Stimulated activated CD4-positive, alpha-beta T cell treated with anti-CD3 and anti-CD28 coated beads, Interleukin-2, amount 100 ng/mL, for 48 hours (primary cell): ENCODE data around the gene ME3.
"Not testable (repeated sequence)": the region's sequence is repeated elsewhere in the genome, so short reads cannot be mapped to it uniquely, and the experiment has no call there.

Experiments used
- DNase-seq, 2 donors: peaks; one replicate each; pipeline ENCODE4 v3.0.0-alpha.2; 2020

Gene ME3

GRCh38 chr11:86580535-86580934, 91.9 kb downstream of the ME3 start:
- no peak for DNase-seq

DNA sequence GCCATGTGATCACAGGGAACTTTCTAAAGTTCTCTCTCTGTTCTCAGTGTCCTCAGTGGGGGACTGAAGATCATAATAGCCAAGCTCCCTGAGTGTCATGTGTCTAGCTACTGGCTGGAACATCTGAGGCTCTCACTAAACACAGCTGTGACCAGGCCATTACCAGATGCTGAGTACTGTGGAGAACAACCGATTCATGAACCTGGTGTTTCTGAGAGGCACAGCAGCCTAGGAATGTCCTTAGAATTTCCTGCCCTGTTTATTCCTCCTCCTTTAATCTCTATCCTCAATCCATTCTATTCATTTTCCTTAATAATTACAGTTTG, 93.0 kb downstream of the ME3 start:
- no peak for DNase-seq

- no peak for DNase-seq
These were observed 93.5 kb downstream of the ME3 start for GRCh38 chr11:86578727-86579405.

GRCh38 chr11:86577644-86578636, 94.5 kb downstream of the ME3 start:
- DNase-seq, result no peak

DNA sequence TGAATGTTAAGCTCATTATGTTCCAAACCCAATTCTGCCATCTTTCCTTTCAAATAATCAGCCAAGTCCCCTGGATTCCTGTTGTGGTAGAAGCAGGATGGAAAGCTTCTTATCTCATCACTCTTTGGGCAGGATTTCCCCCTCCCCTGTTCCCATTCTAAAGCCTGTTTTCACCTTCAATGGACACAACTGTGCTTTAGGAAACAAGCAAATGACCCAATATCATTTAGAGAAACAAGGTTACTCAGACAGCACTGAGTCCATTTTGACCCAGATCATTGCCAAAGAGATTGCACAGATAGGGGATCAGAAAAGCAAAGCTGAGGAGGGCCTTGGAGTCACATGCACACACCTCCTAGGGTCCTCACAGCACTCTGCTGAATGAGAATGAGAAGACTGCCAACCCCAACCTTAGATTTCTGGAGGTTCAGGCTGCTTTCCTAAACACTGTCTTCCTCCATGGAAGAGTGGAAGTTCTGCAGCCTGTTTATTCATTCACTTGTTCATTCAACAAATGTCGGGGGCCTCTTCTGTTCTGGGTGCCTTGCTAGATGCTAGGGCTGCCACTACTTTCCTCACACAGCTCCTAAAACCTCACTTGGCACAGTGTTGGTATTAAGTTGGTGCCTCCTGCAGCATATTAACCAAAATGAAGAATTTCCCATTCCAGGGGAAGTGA, 95.3 kb downstream of the ME3 start:
- DNase-seq, result no peak

- DNase-seq, result no peak
These were observed 96.5 kb downstream of the ME3 start for GRCh38 chr11:86575927-86576326.

- DNase-seq, result no peak
These were observed 97.1 kb downstream of the ME3 start for GRCh38 chr11:86575208-86575855.

GRCh38 chr11:86574493-86575207, 97.8 kb downstream of the ME3 start:
- no peak for DNase-seq

DNA sequence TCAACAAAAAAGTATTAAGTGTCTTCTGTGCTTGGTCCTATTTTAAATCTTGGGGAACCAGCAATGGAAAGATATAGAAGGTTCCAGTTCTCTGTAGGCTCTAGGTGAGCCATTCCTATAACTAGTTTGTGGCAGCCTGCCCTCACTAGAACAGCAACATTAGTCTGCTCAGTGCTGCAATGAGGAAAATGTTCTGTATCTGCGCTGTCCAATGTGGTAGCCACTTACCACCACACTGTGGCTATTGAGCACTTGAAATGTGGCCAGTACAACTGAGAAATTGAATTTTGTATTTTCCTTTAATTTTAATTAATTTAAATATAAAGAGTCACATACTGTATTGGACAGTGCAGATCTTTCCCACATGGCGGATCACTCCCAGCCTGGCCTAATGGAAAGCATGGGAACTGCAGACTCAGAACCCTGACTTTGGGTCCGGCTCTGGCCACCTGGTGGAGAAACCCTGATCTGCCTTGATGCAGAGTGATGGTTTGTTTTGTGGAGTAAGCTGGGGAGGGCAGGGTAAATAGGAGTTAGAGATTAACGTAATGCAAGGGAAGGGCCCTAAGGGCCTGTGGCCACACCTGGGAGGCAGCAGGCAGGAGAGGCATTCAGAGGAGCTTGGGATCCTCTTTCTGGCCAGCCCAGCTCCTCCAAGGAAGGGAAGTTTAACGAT, 101.0 kb downstream of the ME3 start:
- no peak for DNase-seq

- DNase-seq, result no peak
These were observed 102.0 kb downstream of the ME3 start for GRCh38 chr11:86570451-86570850.

- DNase-seq, result no peak
These were observed 102.4 kb downstream of the ME3 start for GRCh38 chr11:86570020-86570419.

GRCh38 chr11:86569109-86569508, 103.3 kb downstream of the ME3 start:
- DNase-seq, result no peak

GRCh38 chr11:86565801-86566312, 106.6 kb downstream of the ME3 start:
- no peak for DNase-seq

- no peak for DNase-seq
These were observed 107.0 kb downstream of the ME3 start for GRCh38 chr11:86565388-86565787.

GRCh38 chr11:86562842-86563241, 109.6 kb downstream of the ME3 start:
- not testable (repeated sequence) for DNase-seq

DNA sequence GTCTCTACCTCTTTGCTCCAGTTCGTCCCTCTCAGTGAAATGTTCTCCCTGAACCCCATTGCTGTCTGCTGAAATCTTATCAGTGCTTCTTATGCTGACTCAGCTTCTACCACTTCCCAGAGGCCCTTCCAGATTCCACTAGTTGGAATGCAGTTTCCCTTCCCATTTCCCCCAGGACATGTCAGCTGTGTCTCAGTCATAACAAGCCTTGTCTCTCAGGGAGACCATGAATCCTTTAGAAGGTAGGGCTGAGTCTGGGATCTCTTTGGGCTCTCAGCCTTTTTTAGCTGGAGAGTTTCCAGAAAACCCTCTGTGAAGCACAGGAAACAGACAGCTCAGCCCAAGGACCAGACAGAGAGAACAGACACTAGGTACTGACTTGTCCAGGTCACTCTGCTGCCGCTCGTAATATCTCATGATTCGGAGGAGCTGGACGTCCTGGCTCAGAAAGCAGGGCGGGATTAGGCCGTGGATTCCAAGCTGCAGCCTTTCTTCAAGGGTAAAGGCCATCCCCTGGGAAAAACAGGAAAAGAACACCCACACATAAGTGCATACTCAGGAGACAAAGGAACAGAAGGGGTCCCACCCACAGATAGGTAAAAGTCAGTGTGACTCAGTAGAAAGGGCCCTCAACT, 113.0 kb downstream of the ME3 start:
- no peak for DNase-seq

DNA sequence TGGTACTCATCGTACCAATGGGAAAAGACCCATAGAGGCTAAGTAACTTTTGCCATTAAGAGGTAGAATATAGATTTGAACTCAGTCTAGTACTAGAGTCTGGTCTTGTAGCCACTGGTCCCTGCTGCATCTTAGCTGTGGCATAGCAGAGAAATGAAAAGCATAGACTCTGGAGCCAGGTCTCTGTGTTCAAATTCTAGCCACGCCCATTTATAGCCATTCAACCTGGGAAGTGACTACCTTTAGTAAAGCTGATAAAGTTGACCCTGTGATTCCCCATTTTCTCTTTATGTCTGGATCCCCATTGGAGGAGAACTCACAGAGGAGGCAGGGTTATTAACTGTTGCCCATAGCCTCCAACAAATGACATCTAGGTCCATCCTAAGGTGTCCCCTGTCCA, 113.6 kb downstream of the ME3 start:
- DNase-seq, result no peak

- DNase-seq, result no peak
These were observed 114.2 kb downstream of the ME3 start for GRCh38 chr11:86558207-86558606.

GRCh38 chr11:86555866-86556265, 116.5 kb downstream of the ME3 start:
- DNase-seq, result no peak

GRCh38 chr11:86555401-86555800, 117.0 kb downstream of the ME3 start:
- DNase-seq, result no peak

GRCh38 chr11:86553265-86553664, 119.2 kb downstream of the ME3 start:
- DNase-seq, result no peak
